HG02885 (cell line): ENCODE results near the gene P2RX7.
A peak's percentile ranks its signal among the peaks of the same experiment; 100 is the strongest.

Experiments used
- ATAC-seq: cut with Tn5 transposase; IDR thresholded peaks from one replicate; pipeline ENCODE4 v1.9.1; 2021; ENCODE audit warnings: mild to moderate bottlenecking; ENCODE audit not compliant: unreplicated experiment, poor library complexity

P2RX7 gene

DNA sequence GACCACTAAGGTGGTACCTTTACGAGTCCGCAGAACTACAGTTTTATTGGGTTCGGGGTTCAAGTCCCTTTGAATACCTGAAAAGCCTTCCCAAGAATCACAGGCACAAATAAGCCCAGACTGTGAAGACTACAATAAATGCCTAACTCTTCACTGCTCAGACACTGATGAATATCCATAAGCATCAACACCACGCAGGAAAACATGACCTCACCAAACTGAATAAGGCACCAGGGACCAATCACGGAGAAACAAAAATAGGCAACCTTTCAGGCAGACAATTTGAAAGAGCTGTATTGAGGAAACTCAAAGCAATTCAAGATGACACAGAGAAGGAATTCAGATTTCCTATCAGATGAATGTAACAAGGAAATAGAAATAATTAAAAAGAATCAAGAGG is 24.2 kb upstream of the P2RX7 start:
- ATAC-seq = no peak

DNA sequence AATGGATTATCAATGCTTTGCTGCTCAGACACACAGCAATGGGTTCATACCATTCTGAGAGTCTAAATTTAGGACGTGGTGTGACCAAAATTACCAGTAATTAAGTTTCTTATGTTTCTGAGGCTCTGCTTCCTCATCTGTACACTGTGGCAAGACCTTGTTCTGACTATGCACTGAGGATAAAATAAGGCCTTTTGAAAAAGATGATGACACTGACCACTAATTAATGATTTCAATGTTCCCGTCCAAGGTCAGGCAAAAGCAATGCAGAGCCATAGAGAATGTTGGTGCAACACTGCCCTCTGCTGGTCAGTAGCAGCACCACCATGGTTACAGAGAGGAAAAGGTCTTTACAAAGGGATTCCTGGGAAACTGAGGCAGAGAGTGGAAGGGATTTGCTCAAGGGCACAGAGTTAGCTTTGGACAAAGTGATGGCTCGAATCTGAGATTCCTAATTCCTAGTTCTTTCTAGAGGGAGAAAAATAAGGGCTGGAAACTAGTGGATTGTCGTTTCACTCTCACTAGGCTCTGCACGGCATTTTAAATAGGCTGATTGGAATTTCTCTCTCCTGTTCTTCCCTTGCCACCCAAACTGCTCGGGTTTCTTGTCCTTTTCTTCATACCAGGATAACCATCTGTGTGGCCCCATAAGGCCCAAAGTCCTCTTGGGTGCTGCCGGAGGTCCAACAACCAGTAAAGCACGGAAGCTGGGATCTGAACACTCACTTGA is 22.3 kb upstream of the P2RX7 start:
- no peak for ATAC-seq

- ATAC-seq = no peak
Observed at GRCh38 chr12:121111684-121112083, 21.0 kb upstream of the P2RX7 start.

DNA sequence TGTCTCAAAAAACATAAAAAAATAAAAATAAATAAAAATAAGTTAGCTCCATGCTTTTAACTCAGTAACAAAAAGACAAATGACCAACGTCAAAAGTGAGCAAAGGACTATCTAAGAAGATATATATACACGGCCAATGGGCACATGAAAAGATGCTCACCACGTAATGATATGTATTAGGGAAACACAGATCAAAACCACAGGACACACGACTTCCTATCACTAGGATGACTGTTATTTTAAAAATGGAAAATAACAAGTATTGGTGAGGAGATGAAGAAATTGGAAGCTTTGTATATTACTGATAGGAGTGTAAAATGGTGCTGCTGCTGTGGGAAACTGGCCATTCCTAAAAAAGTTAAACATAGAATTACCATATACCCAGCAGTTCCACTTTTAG is 20.2 kb upstream of the P2RX7 start:
- no peak for ATAC-seq

- ATAC-seq = no peak
Observed at GRCh38 chr12:121113057-121113456, 19.6 kb upstream of the P2RX7 start.

- ATAC-seq = no peak
Observed at GRCh38 chr12:121114019-121114639, 18.5 kb upstream of the P2RX7 start.

GRCh38 chr12:121114806-121115205 is 17.9 kb upstream of the P2RX7 start:
- no peak for ATAC-seq

DNA sequence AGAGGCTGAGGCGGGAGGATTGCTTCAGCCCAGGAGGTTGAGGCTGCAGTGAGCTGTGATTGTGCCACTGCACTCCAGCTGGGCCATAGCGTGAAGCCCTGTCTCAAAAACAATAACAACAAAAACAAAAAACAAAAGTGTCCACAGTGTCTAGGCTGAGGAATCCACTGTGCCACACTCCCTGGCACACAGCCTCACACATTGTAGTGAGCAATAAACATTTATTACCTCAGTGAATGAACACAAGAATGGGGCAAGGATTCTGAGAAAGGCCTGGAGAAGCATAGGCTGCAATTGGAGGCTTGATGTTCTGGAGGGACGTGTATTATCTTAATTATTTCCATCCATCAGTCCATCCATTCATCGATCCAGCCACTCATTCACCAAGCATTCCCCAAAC is 17.1 kb upstream of the P2RX7 start:
- no peak for ATAC-seq

DNA sequence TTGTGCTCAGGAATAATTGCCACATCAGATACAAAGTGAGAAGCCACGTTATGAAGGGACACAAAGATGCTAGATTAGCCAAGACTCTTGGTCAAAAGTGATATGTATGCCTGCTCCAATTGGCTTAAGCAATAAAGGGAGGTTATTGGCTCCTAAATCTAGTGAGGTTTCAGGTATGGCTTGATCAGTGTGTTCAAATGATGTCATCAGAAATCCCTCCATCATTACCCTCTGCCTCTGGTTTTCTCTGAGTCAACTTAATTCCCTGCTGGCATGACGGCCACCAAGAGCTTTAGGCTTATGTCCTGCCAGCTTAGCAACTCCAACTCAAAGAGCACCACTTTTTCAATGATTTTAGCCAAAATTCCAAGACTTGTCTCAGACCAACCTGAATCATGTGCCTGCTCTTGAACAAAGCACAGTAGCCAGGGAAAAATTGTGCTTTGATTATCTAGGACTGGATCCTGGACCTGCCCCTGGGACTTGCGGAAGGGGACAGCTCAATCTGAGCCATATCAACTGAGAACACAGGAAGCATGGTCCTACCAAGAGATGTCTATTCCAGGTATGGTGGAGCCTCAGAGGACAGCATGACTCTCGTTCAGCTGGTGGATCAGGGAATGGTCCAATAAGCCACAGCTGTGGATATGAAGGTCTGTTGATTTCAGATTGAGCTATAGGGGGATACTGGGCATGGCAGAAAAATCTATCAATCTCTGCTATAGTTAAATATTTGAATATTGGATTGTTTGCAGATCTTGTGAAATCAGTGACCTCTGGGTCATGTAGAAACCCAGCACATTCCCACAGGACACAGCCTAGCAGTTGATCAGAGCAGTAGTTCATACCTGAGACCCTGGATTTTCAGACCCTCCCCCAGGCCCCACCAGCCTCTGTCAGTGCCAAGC is 16.1 kb upstream of the P2RX7 start:
- ATAC-seq = no peak

GRCh38 chr12:121117226-121117777 is 15.4 kb upstream of the P2RX7 start:
- no peak for ATAC-seq

DNA sequence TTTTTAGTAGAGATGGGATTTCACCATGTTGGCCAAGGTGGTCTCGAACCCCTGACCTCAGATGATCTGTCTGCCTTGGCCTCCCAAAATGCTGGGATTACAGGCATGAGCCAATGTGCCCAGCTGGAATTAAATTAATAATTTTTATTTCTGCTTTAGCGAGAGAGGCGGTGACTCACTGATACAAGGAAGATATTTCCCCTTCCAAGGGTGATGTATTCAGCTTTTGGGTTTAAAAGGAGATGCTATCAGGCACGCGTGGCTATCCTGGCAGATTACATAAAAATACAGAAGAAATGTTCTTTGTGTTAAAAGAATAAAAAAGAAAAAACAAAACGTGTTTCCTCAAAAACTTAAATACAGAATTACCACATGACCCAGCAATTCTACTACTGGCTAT is 12.4 kb upstream of the P2RX7 start:
- no peak for ATAC-seq

- no peak for ATAC-seq
Observed at GRCh38 chr12:121120989-121121755, 11.5 kb upstream of the P2RX7 start.

- no peak for ATAC-seq
Observed at GRCh38 chr12:121121805-121122204, 10.9 kb upstream of the P2RX7 start.

DNA sequence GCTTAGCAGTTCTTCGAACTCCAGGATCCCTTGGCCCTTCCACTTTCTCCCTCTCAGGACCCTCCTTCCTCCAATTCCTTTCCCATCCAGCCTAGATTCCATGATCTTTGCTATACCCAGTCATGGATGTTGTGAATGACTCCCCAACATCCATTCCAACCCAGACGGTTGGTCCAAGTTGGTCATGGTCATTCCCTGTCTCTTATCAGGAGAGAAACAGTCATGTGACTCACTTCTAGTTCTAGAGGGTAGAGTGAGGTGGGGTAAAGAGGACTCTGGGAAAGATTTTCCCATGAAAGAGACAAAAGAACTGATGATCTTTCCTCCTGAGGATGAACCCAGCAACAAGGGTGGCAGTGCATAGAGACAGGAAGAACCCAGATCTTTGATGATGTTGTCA is 9.2 kb upstream of the P2RX7 start:
- ATAC-seq = no peak

DNA sequence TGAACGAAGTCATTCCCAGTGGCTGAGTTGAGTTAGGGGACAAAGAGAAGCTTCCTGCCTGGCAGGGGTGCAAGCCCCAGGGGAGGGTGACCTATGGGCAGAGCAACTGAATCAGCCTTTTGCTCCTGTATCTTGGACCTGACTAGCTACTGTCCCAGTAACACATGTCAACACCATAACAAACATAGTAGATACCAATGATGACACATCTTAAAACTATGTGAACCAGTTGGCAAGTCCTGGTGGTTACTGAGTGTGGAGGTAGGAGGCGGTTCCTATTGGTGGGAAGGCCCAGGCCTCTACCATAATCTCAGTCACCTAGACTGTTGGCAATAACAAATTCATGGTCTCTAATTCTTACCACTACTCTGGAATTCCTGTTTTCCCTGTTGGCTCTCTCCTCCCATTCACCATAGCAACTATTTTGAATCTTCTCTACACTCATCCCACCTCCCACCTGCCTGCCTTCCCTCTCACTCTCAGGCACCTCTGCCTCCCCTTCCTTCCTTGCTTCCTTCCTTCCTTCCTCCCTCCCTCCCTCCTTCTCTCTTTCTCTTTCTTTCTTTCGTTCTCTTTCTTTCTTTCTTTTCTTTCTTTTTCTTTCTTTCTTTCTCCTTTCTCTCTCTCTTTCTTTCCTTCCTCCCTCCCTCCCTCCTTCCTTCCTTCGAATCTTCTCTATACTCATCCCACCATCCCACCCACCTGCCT is 8.1 kb upstream of the P2RX7 start:
- no peak for ATAC-seq

GRCh38 chr12:121127501-121127900 is 5.2 kb upstream of the P2RX7 start:
- ATAC-seq = no peak

GRCh38 chr12:121128908-121129810 is 3.5 kb upstream of the P2RX7 start:
- ATAC-seq = peak; percentile 79

- ATAC-seq = no peak
Observed at GRCh38 chr12:121129811-121130147, 2.9 kb upstream of the P2RX7 start.
